H7 (cell line): ENCODE measurements around the gene RNF19B. TPM values are rescaled to one million over a fixed set of nuclear protein-coding genes. Genes with fewer than 3 reads are reported as not detected.
"Not testable (repeated sequence)": the region's sequence is repeated elsewhere in the genome, so short reads cannot be mapped to it uniquely, and the experiment has no call there.

Experiments
- DNase-seq: peaks from one replicate; pipeline ENCODE4 v3.0.0; 2012
- H3K27me3 ChIP-seq: 2 replicates; pipeline ENCODE4 v1.6.0; 2011; ENCODE audit warnings: mild to moderate bottlenecking, low read length; ENCODE audit not compliant: control insufficient read depth, insufficient read depth
- H3K36me3 ChIP-seq: replicated peaks from 2 replicates; pipeline ENCODE4 v1.5.1; 2011; ENCODE audit warnings: low read length; ENCODE audit not compliant: control insufficient read depth, insufficient read depth
- H3K4me3 ChIP-seq: 2 replicates; pipeline ENCODE4 v1.5.1; 2011; ENCODE audit warnings: low read depth, mild to moderate bottlenecking, control low read depth, low read length, moderate library complexity; ENCODE audit not compliant: insufficient read depth
- total RNA-seq: library from RNA; depleted of rRNA; stranded (reverse); fragments of >200 nt; shearing (Covaris generic); gene quantifications from 2 replicates; pipeline ENCODE4 v1.2.3, GENCODE V29; 2014

The RNF19B gene
- total RNA-seq, 1 experiment from 2014 or later, result 26.7 TPM

DNA sequence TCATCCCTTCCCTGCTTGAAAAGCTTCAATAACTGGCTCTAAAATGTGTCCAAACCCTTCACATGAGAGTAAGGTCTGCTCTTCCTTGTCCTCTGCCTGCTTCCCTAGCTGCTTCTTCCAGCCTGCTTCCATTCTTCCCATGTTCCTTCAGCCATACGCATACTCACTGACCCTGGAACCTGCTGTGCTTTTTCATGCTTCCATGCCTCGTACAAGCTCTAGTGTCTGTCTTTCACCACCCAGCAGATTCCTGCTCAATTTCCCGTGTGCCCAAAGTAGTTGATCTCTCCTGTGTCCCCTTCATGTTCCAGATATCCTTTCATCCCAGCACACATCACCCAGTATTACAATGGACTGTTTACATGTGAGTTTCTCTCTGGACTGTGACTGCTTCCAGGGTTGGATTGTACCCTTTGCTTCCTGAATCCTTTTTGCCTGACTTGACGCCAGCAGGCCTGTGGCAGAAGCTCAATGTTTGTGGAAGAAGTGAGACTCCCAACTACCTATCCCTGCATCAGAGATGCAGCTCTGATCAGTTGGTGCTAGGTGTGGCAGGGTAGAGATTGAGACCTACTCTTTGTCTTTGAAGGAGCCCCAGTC is 35.9 kb upstream of the RNF19B start:
- DNase-seq, result no peak
- H3K27me3 ChIP-seq, result no peaks in the 10 kb centered on the region
- H3K4me3 ChIP-seq, result no peak overlapping the region
- H3K36me3 ChIP-seq, result no peaks in the 10 kb centered on the region

DNA sequence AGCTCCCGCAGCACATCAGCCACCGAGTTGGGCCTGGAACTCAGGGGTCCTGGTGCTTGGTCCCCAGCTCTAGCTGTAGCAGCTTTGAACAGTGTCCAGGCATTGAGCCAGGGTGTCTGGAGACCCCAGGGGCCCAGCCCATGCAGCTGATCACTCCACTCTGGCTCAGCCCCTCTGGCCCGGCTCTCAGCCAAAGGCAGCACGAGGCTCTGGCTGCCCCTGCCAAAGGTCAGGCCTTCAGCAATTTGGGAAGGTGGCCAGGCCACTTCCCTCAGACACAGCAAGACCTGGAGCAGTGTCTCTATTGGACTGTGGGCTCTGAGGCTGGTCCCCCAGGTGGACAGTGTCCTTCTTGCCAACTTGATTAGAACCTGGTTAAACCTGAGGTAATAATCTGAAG is 34.4 kb upstream of the RNF19B start:
- no peaks in the 10 kb centered on the region for H3K36me3 ChIP-seq
- no peak for DNase-seq
- no peak overlapping the region for H3K4me3 ChIP-seq

GRCh38 chr1:32998064-32998463 is 33.5 kb upstream of the RNF19B start:
- no peak for DNase-seq
- Histone ChIP-seq H3K36me3 (no peaks in the 10 kb centered on the region), H3K27me3 (no peaks in the 10 kb centered on the region), H3K4me3 (no peak overlapping the region)

More for the DNA sequence above, 34.4 kb upstream of the RNF19B start:
- H3K27me3 ChIP-seq, result no peaks in the 10 kb centered on the region

- H3K36me3 ChIP-seq, result no peaks in the 10 kb centered on the region
- no peak for DNase-seq
- no peaks in the 10 kb centered on the region for H3K27me3 ChIP-seq
- H3K4me3 ChIP-seq, result no peak overlapping the region
Observed at GRCh38 chr1:32997381-32997891, 32.8 kb upstream of the RNF19B start.

- H3K36me3 ChIP-seq, DNase-seq, H3K4me3 ChIP-seq, H3K27me3 ChIP-seq: not testable (repeated sequence)
Observed at GRCh38 chr1:32993324-32993636, 28.7 kb upstream of the RNF19B start.

- Histone ChIP-seq H3K36me3 (no peaks in the 10 kb centered on the region), H3K27me3 (no peaks in the 10 kb centered on the region), H3K4me3 (no peak overlapping the region)
- peak; percentile 85 for DNase-seq
Observed at GRCh38 chr1:32992489-32993323, 28.1 kb upstream of the RNF19B start.

- no peak for DNase-seq
- Histone ChIP-seq H3K27me3 (no peaks in the 10 kb centered on the region), H3K4me3 (no peak overlapping the region), H3K36me3 (no peaks in the 10 kb centered on the region)
Observed at GRCh38 chr1:32991819-32992488, 27.3 kb upstream of the RNF19B start.

GRCh38 chr1:32991386-32991785 is 26.8 kb upstream of the RNF19B start:
- no peaks in the 10 kb centered on the region for H3K36me3 ChIP-seq
- H3K4me3 ChIP-seq, result no peak overlapping the region
- no peaks in the 10 kb centered on the region for H3K27me3 ChIP-seq
- DNase-seq, result no peak

DNA sequence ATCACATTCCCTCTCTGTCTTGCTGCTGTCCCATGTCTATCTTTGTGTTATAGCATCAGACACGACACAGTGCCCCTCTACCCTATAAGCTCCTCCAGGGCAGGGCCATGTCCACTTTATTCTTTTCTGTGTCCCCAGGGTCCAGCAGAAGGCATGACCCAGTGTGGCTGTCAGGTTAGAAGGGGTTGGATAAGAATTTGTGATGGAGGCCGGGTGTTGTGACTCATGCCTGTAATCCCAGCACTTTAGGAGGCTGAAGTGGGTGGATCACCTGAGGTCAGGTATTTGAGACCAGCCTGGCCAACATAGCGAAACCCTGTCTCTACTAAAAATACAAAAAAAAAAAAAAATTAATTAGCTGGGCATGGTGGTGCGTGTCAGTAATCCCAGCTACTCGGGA is 26.3 kb upstream of the RNF19B start:
- Histone ChIP-seq H3K4me3 (no peak overlapping the region), H3K36me3 (no peaks in the 10 kb centered on the region), H3K27me3 (no peaks in the 10 kb centered on the region)
- DNase-seq, result no peak

GRCh38 chr1:32989160-32990050 is 24.8 kb upstream of the RNF19B start:
- DNase-seq, result no peak

GRCh38 chr1:32988665-32989064 is 24.1 kb upstream of the RNF19B start:
- Histone ChIP-seq H3K27me3 (no peaks in the 10 kb centered on the region; the same call in 1 of the 2 replicates), H3K4me3 (no peak overlapping the region), H3K36me3 (no peaks in the 10 kb centered on the region)
- no peak for DNase-seq

More at GRCh38 chr1:32989160-32990050, 24.8 kb upstream of the RNF19B start:
- Histone ChIP-seq H3K27me3 (no peaks in the 10 kb centered on the region; the same call in 1 of the 2 replicates), H3K4me3 (no peak overlapping the region), H3K36me3 (no peaks in the 10 kb centered on the region)

GRCh38 chr1:32985226-32985625 is 20.6 kb upstream of the RNF19B start:
- no peak for DNase-seq
- H3K4me3 ChIP-seq, result no peak overlapping the region
- no peaks in the 10 kb centered on the region; the same call in 1 of the 2 replicates for H3K27me3 ChIP-seq
- H3K36me3 ChIP-seq, result no peaks in the 10 kb centered on the region

DNA sequence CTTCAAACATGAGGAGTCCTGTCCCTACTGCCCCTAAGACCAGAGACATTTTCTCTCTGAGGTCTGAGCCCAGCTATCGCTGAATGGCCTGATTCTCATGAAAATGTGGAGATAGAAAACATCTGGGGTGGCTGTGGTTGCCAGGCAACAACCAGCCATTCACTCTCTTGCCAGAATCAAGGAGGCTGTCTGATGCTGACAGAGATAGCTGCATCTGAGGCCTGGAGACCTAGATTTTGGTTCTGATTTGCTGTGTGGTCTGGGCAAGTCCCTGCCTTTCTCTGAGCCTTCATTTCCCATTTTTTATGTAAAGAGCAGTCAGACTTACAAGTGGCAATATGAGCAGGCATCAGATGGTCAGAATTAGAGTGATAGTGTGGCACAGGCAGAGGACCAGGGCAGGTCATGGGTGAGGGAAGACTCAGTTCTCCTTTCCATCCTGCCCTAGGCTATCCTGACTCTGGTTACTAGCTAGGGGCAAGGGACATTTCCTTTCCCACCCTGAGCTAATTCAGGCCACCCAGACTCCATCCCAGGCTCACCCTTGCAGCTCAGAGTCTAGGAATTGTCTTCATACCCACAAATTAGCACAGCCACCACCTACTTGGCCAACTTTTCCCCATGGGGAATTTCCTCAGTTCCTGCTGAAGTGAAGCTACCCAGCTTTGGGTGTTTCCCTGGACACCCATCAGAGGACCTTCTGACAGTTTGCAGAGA is 20.0 kb upstream of the RNF19B start:
- H3K4me3 ChIP-seq, result no peak overlapping the region
- DNase-seq, result peak; percentile 75
- H3K27me3 ChIP-seq, result peaks cover 5% of the 10 kb centered on the region
- H3K36me3 ChIP-seq, result no peaks in the 10 kb centered on the region

DNA sequence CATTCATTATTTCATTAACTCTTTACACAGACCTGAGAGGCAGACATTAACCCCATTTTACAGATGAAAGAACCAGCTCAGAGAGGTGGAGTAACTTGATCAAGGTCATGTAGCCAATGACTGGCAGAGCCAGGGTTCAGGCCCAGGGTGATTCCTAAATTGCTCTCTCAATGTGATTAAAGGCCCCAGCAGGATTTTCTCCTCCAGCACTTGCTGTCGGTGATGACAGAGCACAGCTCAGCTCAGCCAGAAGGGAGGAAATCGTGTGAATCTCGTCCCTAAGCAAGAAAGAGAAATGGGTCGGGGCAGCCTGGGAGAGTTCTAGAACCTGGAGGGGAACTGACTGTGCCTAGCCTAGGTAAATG is 19.5 kb upstream of the RNF19B start:
- DNase-seq, result no peak
- H3K27me3 ChIP-seq, result peaks cover 5% of the 10 kb centered on the region
- H3K4me3 ChIP-seq, result no peak overlapping the region
- H3K36me3 ChIP-seq, result no peaks in the 10 kb centered on the region
